Neural crest cell (in vitro differentiated cells): Measurements from ENCODE around the gene SUSD2. TPM values are rescaled to one million over a fixed set of nuclear protein-coding genes. Genes with fewer than 3 reads are reported as not detected.

ENCODE experiments used
- DNase-seq: peaks from one replicate; pipeline ENCODE4 v3.0.0; 2021; ENCODE audit warnings: low read depth, mixed read lengths, low spot score
- H3K27ac Mint-ChIP-seq: one replicate; pipeline ENCODE4 v1.8.0; 2021; ENCODE audit warnings: mild to moderate bottlenecking, mixed read lengths; ENCODE audit not compliant: unreplicated experiment
- H3K27me3 Mint-ChIP-seq: 2 replicates; pipeline ENCODE4 v1.8.0; 2021; ENCODE audit warnings: low read depth, mild to moderate bottlenecking, mixed read lengths
- H3K36me3 Mint-ChIP-seq: 2 replicates; pipeline ENCODE4 v1.8.0; 2021; ENCODE audit warnings: low read depth, mild to moderate bottlenecking, mixed read lengths
- H3K4me1 Mint-ChIP-seq: 2 replicates; pipeline ENCODE4 v1.8.0; 2021; ENCODE audit warnings: mixed read lengths
- H3K4me3 Mint-ChIP-seq: one replicate; pipeline ENCODE4 v1.8.0; 2021; ENCODE audit warnings: mild to moderate bottlenecking, mixed read lengths
- H3K9me3 Mint-ChIP-seq: 2 replicates; pipeline ENCODE4 v1.8.0; 2021; ENCODE audit warnings: mixed read lengths
- CTCF ChIP-seq: fragments of 200-600 bp; sonication (generic); conservative IDR thresholded peaks from 2 replicates; pipeline ENCODE4 v1.5.0; 2021; ENCODE audit warnings: antibody characterized with exemption, mild to moderate bottlenecking
- total RNA-seq: library from RNA; stranded (reverse); gene quantifications from 2 replicates; pipeline ENCODE4 v1.2.1, GENCODE V29; 2021

SUSD2 gene
- total RNA-seq, 1 donor from 2014 or later = 0.37 TPM

GRCh38 chr22:24147666-24148065 is 33.6 kb upstream of the SUSD2 start:
- no peak overlapping the region for H3K27ac Mint-ChIP-seq
- peaks cover 17% of the 10 kb centered on the region for H3K4me1 Mint-ChIP-seq
- H3K27me3 Mint-ChIP-seq = peaks cover 2% of the 10 kb centered on the region
- no peak for DNase-seq
- H3K4me3 Mint-ChIP-seq = no peak overlapping the region
- H3K36me3 Mint-ChIP-seq = no peaks in the 10 kb centered on the region
- no peaks in the 10 kb centered on the region for H3K9me3 Mint-ChIP-seq
- no peak for TF ChIP-seq CTCF

GRCh38 chr22:24148266-24149197 is 32.8 kb upstream of the SUSD2 start:
- no peaks in the 10 kb centered on the region for H3K9me3 Mint-ChIP-seq
- no peak overlapping the region for H3K4me3 Mint-ChIP-seq
- H3K27me3 Mint-ChIP-seq = peaks cover 2% of the 10 kb centered on the region
- DNase-seq = no peak
- peaks cover 17% of the 10 kb centered on the region for H3K4me1 Mint-ChIP-seq
- H3K36me3 Mint-ChIP-seq = no peaks in the 10 kb centered on the region
- TF ChIP-seq CTCF = no peak
- H3K27ac Mint-ChIP-seq = no peak overlapping the region

GRCh38 chr22:24149198-24149590 is 32.1 kb upstream of the SUSD2 start:
- Mint-ChIP-seq H3K4me3 (no peak overlapping the region), H3K36me3 (no peaks in the 10 kb centered on the region), H3K27ac (no peak overlapping the region), H3K27me3 (peaks cover 6% of the 10 kb centered on the region), H3K4me1 (peaks cover 17% of the 10 kb centered on the region), H3K9me3 (no peaks in the 10 kb centered on the region)
- TF ChIP-seq CTCF = no peak
- DNase-seq = no peak

GRCh38 chr22:24153353-24153752 is 27.9 kb upstream of the SUSD2 start:
- H3K36me3 Mint-ChIP-seq = no peaks in the 10 kb centered on the region
- H3K4me3 Mint-ChIP-seq = no peak overlapping the region
- peaks cover 11% of the 10 kb centered on the region for H3K4me1 Mint-ChIP-seq
- DNase-seq = no peak
- no peak overlapping the region for H3K27ac Mint-ChIP-seq
- no peak for TF ChIP-seq CTCF
- H3K9me3 Mint-ChIP-seq = no peaks in the 10 kb centered on the region
- H3K27me3 Mint-ChIP-seq = peaks cover 25% of the 10 kb centered on the region

GRCh38 chr22:24153959-24154358 is 27.3 kb upstream of the SUSD2 start:
- Mint-ChIP-seq H3K4me1 (peaks cover 11% of the 10 kb centered on the region), H3K36me3 (no peaks in the 10 kb centered on the region), H3K27ac (no peak overlapping the region), H3K9me3 (no peaks in the 10 kb centered on the region), H3K27me3 (peaks cover 25% of the 10 kb centered on the region), H3K4me3 (peak overlapping the region; percentile 56)
- DNase-seq = no peak
- no peak for TF ChIP-seq CTCF
